ENCODE measurements around the gene KLF13. TPM values are rescaled to one million over a fixed set of nuclear protein-coding genes. Genes with fewer than 3 reads are reported as not detected.

Gene KLF13
- total RNA-seq, 1 donor from 2014 or later = 26.9 TPM

DNA sequence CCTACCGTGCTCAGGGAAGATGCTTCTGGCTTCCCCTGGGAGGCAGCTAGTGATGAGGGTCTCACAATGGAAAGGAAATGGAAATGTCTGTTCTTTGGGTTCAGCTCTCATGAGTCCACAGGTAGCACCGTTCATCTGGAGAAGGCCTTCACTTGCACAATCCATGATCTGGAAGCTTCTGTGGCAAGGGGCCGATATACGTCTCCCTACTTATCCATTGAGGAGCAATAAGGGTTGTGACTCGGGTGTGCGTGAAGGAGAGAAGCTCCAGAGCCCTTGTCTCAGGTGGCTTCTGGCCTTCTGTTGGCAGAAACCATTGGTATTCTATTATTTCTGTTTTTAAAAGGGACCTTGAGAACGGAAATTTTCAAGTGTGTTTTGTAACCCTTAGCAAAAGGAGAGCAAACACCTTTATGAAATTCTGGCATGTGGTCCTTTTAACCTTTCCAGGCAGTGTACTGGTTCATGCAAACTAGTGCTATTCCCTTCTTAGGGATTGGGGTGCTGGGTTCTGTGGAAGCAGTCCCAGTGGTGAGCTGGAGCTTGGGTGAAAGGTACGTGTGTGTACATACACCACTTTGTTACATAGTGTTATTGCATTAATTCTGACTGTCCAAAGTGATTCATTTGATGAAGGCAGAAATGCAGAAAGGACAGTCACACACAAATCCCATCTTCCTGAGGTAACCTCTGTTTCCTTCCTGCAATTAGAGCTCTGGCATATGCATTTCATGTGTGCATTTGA lies 32.5 kb downstream of the KLF13 start:
- no peak for TF ChIP-seq CTCF (IDR thresholded peaks at IDR 0.05; ENCODE audit: unreplicated experiment)
- H3K36me3 Mint-ChIP-seq (ENCODE audit: insufficient read depth) = no peaks in the 10 kb centered on the region
- DNase-seq (ENCODE audit: low spot score, unreplicated experiment) = no peak
- H3K27ac Mint-ChIP-seq = no peak overlapping the region
- H3K4me1 Mint-ChIP-seq (ENCODE audit: low read depth) = peaks cover 21% of the 10 kb centered on the region
- no peak overlapping the region for H3K4me3 Mint-ChIP-seq (ENCODE audit: low read depth)
- H3K9me3 Mint-ChIP-seq (ENCODE audit: low read depth) = no peaks in the 10 kb centered on the region
- H3K27me3 Mint-ChIP-seq = no peaks in the 10 kb centered on the region

DNA sequence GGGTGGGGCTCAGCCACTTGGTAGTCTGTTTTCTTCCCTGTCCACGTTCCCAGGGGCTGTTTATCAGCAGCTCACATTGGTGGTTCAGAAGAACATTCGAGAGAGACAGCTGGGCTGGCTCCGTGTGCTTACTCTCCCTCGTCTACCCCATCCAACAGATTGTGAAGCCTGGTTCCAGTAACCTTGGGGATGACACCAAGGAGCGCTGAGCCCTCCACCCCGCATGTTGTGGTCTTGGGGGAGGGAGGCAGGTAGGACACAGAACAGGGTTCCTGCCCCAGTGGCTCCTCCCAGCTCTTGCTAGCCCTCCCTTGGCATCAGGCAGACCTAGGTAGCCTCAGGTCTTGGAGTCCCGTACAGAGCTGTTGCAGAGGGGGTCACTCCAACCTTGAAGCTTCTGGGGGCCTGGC lies 33.1 kb downstream of the KLF13 start:
- H3K27ac Mint-ChIP-seq = no peak overlapping the region
- no peaks in the 10 kb centered on the region for H3K36me3 Mint-ChIP-seq (ENCODE audit: insufficient read depth)
- no peaks in the 10 kb centered on the region for H3K9me3 Mint-ChIP-seq (ENCODE audit: low read depth)
- DNase-seq (ENCODE audit: low spot score, unreplicated experiment) = no peak
- no peak overlapping the region for H3K4me3 Mint-ChIP-seq (ENCODE audit: low read depth)
- no peaks in the 10 kb centered on the region for H3K27me3 Mint-ChIP-seq
- peaks cover 26% of the 10 kb centered on the region for H3K4me1 Mint-ChIP-seq (ENCODE audit: low read depth)
- no peak for TF ChIP-seq CTCF (IDR thresholded peaks at IDR 0.05; ENCODE audit: unreplicated experiment)

- no peak for DNase-seq (ENCODE audit: low spot score, unreplicated experiment)
- Mint-ChIP-seq H3K4me3 (ENCODE audit: low read depth) (no peak overlapping the region), H3K36me3 (ENCODE audit: insufficient read depth) (no peaks in the 10 kb centered on the region), H3K4me1 (ENCODE audit: low read depth) (peaks cover 26% of the 10 kb centered on the region), H3K27ac (no peak overlapping the region), H3K9me3 (ENCODE audit: low read depth) (no peaks in the 10 kb centered on the region), H3K27me3 (no peaks in the 10 kb centered on the region)
- TF ChIP-seq CTCF (IDR thresholded peaks at IDR 0.05; ENCODE audit: unreplicated experiment) = no peak
Observed at GRCh38 chr15:31360158-31360561, 33.5 kb downstream of the KLF13 start.

DNA sequence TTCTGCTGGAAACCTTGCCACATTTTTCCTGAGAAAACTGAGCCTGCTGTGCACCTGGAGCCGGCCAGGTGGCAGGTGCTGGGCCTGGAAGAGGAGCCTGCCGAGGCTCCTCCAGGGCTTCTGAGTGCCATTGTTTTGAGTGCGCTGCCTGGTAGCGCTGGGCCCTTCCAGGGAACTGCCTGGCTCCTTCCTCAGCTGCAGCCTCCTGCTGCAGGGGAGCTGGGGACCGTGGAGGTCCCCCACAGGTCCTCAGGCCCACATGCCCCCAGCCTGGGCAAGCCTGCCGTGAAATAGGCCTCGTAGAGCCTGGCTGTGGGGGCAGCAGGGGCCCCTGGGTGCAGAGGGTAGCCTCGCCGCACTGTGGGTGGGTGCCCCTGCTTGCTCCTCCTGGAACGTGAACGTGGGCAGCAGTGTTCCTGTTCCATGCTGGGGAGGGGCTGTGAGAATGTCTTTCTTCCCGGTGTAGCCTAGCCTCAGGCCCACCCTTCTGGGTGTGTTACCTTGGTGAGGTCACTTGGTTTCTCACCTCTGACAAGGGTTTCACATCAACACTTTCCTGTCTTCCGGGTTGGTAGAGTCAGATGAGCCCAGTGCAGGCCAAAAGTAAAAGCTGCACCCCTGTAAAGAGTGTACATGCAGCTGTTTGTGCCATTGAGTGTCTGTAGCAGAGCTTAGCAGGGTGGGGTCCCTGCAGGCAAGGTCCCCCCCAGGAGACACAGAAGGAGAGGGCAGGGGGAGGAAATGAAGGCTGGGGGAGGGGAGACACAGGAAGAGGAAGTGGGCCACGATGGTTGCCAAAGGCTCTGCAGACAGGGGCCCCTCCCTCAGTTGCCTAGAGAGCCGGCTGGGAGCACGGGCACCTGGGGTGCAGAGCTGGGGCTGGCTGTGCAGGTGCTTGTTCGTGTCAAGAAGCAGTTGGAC lies 34.5 kb downstream of the KLF13 start:
- H3K27me3 Mint-ChIP-seq = no peaks in the 10 kb centered on the region
- no peak overlapping the region for H3K4me3 Mint-ChIP-seq (ENCODE audit: low read depth)
- peak overlapping the region; percentile 17 for H3K27ac Mint-ChIP-seq
- no peak for DNase-seq (ENCODE audit: low spot score, unreplicated experiment)
- H3K36me3 Mint-ChIP-seq (ENCODE audit: insufficient read depth) = no peaks in the 10 kb centered on the region
- no peaks in the 10 kb centered on the region for H3K9me3 Mint-ChIP-seq (ENCODE audit: low read depth)
- H3K4me1 Mint-ChIP-seq (ENCODE audit: low read depth) = peaks cover 32% of the 10 kb centered on the region
- no peak for TF ChIP-seq CTCF (IDR thresholded peaks at IDR 0.05; ENCODE audit: unreplicated experiment)

DNA sequence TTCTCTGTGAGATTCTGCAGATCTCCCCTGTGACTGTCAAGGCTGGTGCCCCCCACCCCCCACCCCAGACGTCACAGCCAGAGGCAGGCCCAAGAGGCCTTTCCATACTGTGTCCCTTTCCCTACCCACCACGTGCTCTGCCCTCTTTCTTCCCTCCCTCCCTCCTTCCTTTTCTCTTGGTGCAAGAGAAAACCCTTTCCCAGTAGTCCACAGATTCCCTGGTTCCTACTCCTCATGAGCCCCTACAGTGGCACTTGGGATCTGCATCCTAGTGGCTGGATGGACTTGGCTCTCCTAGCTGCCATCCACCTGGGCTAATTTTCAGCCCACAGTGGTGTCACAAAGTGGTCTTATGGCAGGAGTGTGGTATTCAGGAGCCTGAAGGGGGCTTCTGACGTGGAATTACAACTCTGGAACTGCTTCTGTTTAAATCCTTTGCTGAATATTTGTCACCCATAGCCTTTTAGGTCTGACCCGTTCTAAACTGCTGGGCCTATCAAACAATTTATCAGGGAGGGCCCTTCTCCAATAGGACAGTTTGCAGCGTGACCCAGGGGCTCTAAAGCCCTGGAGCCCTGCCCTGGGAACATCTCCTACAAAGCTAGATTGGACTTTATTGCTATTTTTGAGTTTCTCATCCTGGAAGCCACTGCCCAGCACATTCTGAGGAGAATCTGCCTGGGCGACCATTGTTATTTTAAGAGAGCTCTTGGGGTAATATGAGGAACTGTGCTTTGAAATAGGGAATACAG lies 35.3 kb downstream of the KLF13 start:
- H3K4me3 Mint-ChIP-seq (ENCODE audit: low read depth) = no peak overlapping the region
- H3K4me1 Mint-ChIP-seq (ENCODE audit: low read depth) = peaks cover 32% of the 10 kb centered on the region
- no peaks in the 10 kb centered on the region for H3K9me3 Mint-ChIP-seq (ENCODE audit: low read depth)
- no peak for DNase-seq (ENCODE audit: low spot score, unreplicated experiment)
- no peaks in the 10 kb centered on the region for H3K27me3 Mint-ChIP-seq
- H3K27ac Mint-ChIP-seq = no peak overlapping the region
- H3K36me3 Mint-ChIP-seq (ENCODE audit: insufficient read depth) = no peaks in the 10 kb centered on the region
- no peak for TF ChIP-seq CTCF (IDR thresholded peaks at IDR 0.05; ENCODE audit: unreplicated experiment)

Measured in progenitor cell of endocrine pancreas (in vitro differentiated cells).